MM.1S (cell line): ENCODE data around the gene CORO7.

Experiments
- CTCF ChIP-seq: fragments of 300-600 bp; sonication (generic); IDR thresholded peaks from 2 replicates; pipeline ENCODE4 v1.5.1; 2016; ENCODE audit warnings: antibody characterized with exemption, low read length, mixed read lengths
- EZH2 ChIP-seq: fragments of 300-600 bp; sonication (generic); optimal IDR thresholded peaks from 2 replicates; pipeline ENCODE3; 2017; ENCODE audit warnings: low read depth, mild to moderate bottlenecking, antibody characterized with exemption, low read length, mixed read lengths
- EZH2phosphoT487 ChIP-seq: fragments of 300-600 bp; sonication (generic); IDR thresholded peaks from 2 replicates; pipeline ENCODE4 v1.6.1; 2018; ENCODE audit warnings: antibody characterized with exemption, low read length

GRCh38 chr16:4385066-4385788 is 31.2 kb downstream of the CORO7 start:
- TF ChIP-seq CTCF (no peak), EZH2 (no peak), EZH2phosphoT487 (no peak)
